HEK293 (cell line): ENCODE results near the gene ZNF860.

ENCODE experiments used
- CTCF ChIA-PET: fragments of 350-600 bp; formaldehyde crosslinking; extraction: SDS; loops from one replicate; lab custom pipeline; 2021; ENCODE audit warnings: antibody characterized with exemption; lab: Yijun Ruan, JAX
- POLR2A ChIA-PET: fragments of 300-600 bp; formaldehyde crosslinking; extraction: SDS; loops from one replicate; lab custom pipeline; 2020; ENCODE audit warnings: antibody characterized with exemption, inconsistent platforms; lab: Yijun Ruan, JAX
- H3K27ac ChIP-seq: fragments of 200-500 bp; sonication (Bioruptor generic); 2 replicates; pipeline ENCODE4 v1.5.1; 2014; ENCODE audit warnings: low read depth, low read length, control low read depth, inconsistent platforms; ENCODE audit errors: extremely low read depth
- H3K36me3 ChIP-seq, 2 experiments: fragments of 200-500 bp in 1 of 2; sonication (Bioruptor generic) in 1 of 2; 1 replicate in 1 of 2; 2 replicates in 1 of 2; pipeline ENCODE4 v1.5.1; 2014 to 2017; ENCODE audit warnings: inconsistent platforms in 2 of 2, low read length in 2 of 2; ENCODE audit not compliant: control insufficient read depth in 2 of 2, insufficient read depth in 1 of 2
- H3K4me1 ChIP-seq: fragments of 200-500 bp; sonication (Bioruptor generic); 2 replicates; pipeline ENCODE4 v1.5.1; 2014; ENCODE audit warnings: mild to moderate bottlenecking, low read length, inconsistent platforms; ENCODE audit not compliant: control insufficient read depth, insufficient read depth
- H3K4me3 ChIP-seq: 2 replicates; pipeline ENCODE4 v1.5.1; 2011; ENCODE audit warnings: low read depth, mild to moderate bottlenecking, control low read depth, low read length, moderate library complexity
- H3K9me3 ChIP-seq: fragments of 200-500 bp; sonication (Bioruptor generic); 2 replicates; pipeline ENCODE4 v1.5.1; 2014; ENCODE audit warnings: low read depth, low read length, inconsistent platforms; ENCODE audit not compliant: control insufficient read depth, insufficient read depth
- AEBP2 ChIP-seq: fragments of 450-650 bp; formaldehyde crosslinking; IDR thresholded peaks from 2 replicates; pipeline ENCODE4 v1.5.1; 2016; ENCODE audit warnings: missing biosample characterization, missing genetic modification characterization, borderline replicate concordance
- ATF2 ChIP-seq: fragments of 450-650 bp; formaldehyde crosslinking; IDR thresholded peaks from 2 replicates; pipeline ENCODE4 v1.5.1; 2016; ENCODE audit warnings: missing biosample characterization, missing genetic modification characterization, low read depth
- GFI1B ChIP-seq: fragments of 450-650 bp; formaldehyde crosslinking; IDR thresholded peaks from 2 replicates; pipeline ENCODE4 v1.5.1; 2016; ENCODE audit warnings: missing biosample characterization, missing genetic modification characterization
- GLI4 ChIP-seq: fragments of 450-650 bp; formaldehyde crosslinking; IDR thresholded peaks from 2 replicates; pipeline ENCODE4 v1.5.1; 2016; ENCODE audit warnings: missing biosample characterization, missing genetic modification characterization
- HIC1 ChIP-seq: fragments of 450-650 bp; formaldehyde crosslinking; IDR thresholded peaks from 2 replicates; pipeline ENCODE4 v1.5.1; 2016; ENCODE audit warnings: missing biosample characterization, missing genetic modification characterization
- KLF1 ChIP-seq: fragments of 450-650 bp; formaldehyde crosslinking; IDR thresholded peaks from 2 replicates; pipeline ENCODE4 v1.5.1; 2016; ENCODE audit warnings: missing biosample characterization, missing genetic modification characterization
- KLF16 ChIP-seq: fragments of 450-650 bp; formaldehyde crosslinking; IDR thresholded peaks from 2 replicates; pipeline ENCODE4 v1.5.1; 2017; ENCODE audit warnings: missing biosample characterization, missing genetic modification characterization
- KLF17 ChIP-seq: fragments of 450-650 bp; formaldehyde crosslinking; IDR thresholded peaks from 2 replicates; pipeline ENCODE4 v1.5.1; 2016; ENCODE audit warnings: missing biosample characterization, missing genetic modification characterization
- KLF9 ChIP-seq: fragments of 450-650 bp; formaldehyde crosslinking; IDR thresholded peaks from 2 replicates; pipeline ENCODE4 v1.5.1; 2016; ENCODE audit warnings: missing biosample characterization, missing genetic modification characterization, low read depth
- SCRT2 ChIP-seq: fragments of 450-650 bp; formaldehyde crosslinking; IDR thresholded peaks from 2 replicates; pipeline ENCODE4 v1.5.1; 2016; ENCODE audit warnings: missing biosample characterization, missing genetic modification characterization
- TCF7L2 ChIP-seq: IDR thresholded peaks from 2 replicates; pipeline ENCODE4 v1.6.1; 2011; ENCODE audit warnings: low read depth, mild to moderate bottlenecking, inconsistent platforms, low read length, moderate library complexity, borderline replicate concordance
- WT1 ChIP-seq: fragments of 450-650 bp; formaldehyde crosslinking; IDR thresholded peaks from 2 replicates; pipeline ENCODE4 v1.5.1; 2016; ENCODE audit warnings: missing biosample characterization, missing genetic modification characterization
- ZBTB1 ChIP-seq: fragments of 450-650 bp; formaldehyde crosslinking; IDR thresholded peaks from 2 replicates; pipeline ENCODE4 v1.5.1; 2016; ENCODE audit warnings: missing biosample characterization, missing genetic modification characterization
- ZBTB8A ChIP-seq: fragments of 450-650 bp; formaldehyde crosslinking; IDR thresholded peaks from 2 replicates; pipeline ENCODE4 v1.5.1; 2016; ENCODE audit warnings: missing biosample characterization, missing genetic modification characterization
- ZEB2 ChIP-seq: fragments of 450-650 bp; formaldehyde crosslinking; IDR thresholded peaks from 2 replicates; pipeline ENCODE4 v1.5.1; 2016; ENCODE audit warnings: missing biosample characterization, missing genetic modification characterization
- ZFP69B ChIP-seq: fragments of 450-650 bp; formaldehyde crosslinking; IDR thresholded peaks from 2 replicates; pipeline ENCODE4 v1.5.1; 2016; ENCODE audit warnings: missing biosample characterization, missing genetic modification characterization
- ZNF140 ChIP-seq: fragments of 450-650 bp; formaldehyde crosslinking; IDR thresholded peaks from 2 replicates; pipeline ENCODE4 v1.5.1; 2016; ENCODE audit warnings: missing biosample characterization, missing genetic modification characterization
- ZNF146 ChIP-seq: fragments of 450-650 bp; formaldehyde crosslinking; IDR thresholded peaks from 2 replicates; pipeline ENCODE4 v1.5.1; 2016; ENCODE audit warnings: missing biosample characterization, missing genetic modification characterization
- ZNF311 ChIP-seq: fragments of 450-650 bp; formaldehyde crosslinking; IDR thresholded peaks from 2 replicates; pipeline ENCODE4 v1.5.1; 2017; ENCODE audit warnings: missing biosample characterization, missing genetic modification characterization, borderline replicate concordance
- ZNF488 ChIP-seq: fragments of 450-650 bp; formaldehyde crosslinking; IDR thresholded peaks from 2 replicates; pipeline ENCODE4 v1.5.1; 2016; ENCODE audit warnings: missing biosample characterization, missing genetic modification characterization
- ZNF600 ChIP-seq: fragments of 450-650 bp; formaldehyde crosslinking; IDR thresholded peaks from 2 replicates; pipeline ENCODE4 v1.5.1; 2016; ENCODE audit warnings: missing biosample characterization, missing genetic modification characterization
- ZNF629 ChIP-seq: fragments of 450-650 bp; formaldehyde crosslinking; IDR thresholded peaks from 2 replicates; pipeline ENCODE4 v1.5.1; 2017; ENCODE audit warnings: missing biosample characterization, missing genetic modification characterization
- ZNF654 ChIP-seq: fragments of 450-650 bp; formaldehyde crosslinking; IDR thresholded peaks from 2 replicates; pipeline ENCODE4 v1.5.1; 2016; ENCODE audit warnings: low read depth, missing biosample characterization, missing genetic modification characterization
- ZNF677 ChIP-seq: fragments of 450-650 bp; IDR thresholded peaks from 2 replicates; pipeline ENCODE4 v1.5.0; 2018; ENCODE audit warnings: missing biosample characterization, mild to moderate bottlenecking, missing genetic modification characterization, moderate library complexity
- ZNF830 ChIP-seq: fragments of 450-650 bp; IDR thresholded peaks from 2 replicates; pipeline ENCODE4 v1.5.0; 2018; ENCODE audit warnings: missing biosample characterization, missing genetic modification characterization, low read depth, mild to moderate bottlenecking, moderate library complexity
- ZSCAN16 ChIP-seq: fragments of 450-650 bp; formaldehyde crosslinking; IDR thresholded peaks from 2 replicates; pipeline ENCODE4 v1.5.1; 2016; ENCODE audit warnings: missing biosample characterization, missing genetic modification characterization

Gene ZNF860

GRCh38 chr3:31981206-31982181 lies at the start of gene ZNF860, which contains the start of gene OSBPL10 (continued):
- TF ChIP-seq KLF17 (tag by site-specific recombination): peak; percentile 88; the same call in 1 of the 2 replicates
- TF ChIP-seq KLF9 (tag by site-specific recombination): peak; percentile 94
- TF ChIP-seq ZNF830 (tag by site-specific recombination): no peak
- TF ChIP-seq ZNF600 (tag by site-specific recombination): peak; percentile 67
- peak; percentile 50 for TF ChIP-seq ZNF629 (tag by site-specific recombination)
- TF ChIP-seq ZSCAN16: no peak
- no peak for TF ChIP-seq ZNF677
- TF ChIP-seq GFI1B (tag by site-specific recombination): peak; percentile 86
- no peak for TF ChIP-seq ZNF488 (tag by site-specific recombination)
- TF ChIP-seq KLF1: peak; percentile 94
- TF ChIP-seq ZNF140 (tag by site-specific recombination): no peak
- TF ChIP-seq KLF16: peak; percentile 84; the same call in 1 of the 2 replicates
- TF ChIP-seq ZEB2: peak; percentile 68

- Histone ChIP-seq H3K36me3 (no peaks in the 10 kb centered on the region), H3K4me1 (peaks cover 3% of the 10 kb centered on the region; the same call in 1 of the 2 replicates), H3K4me3 (no peak overlapping the region), H3K27ac (no peak overlapping the region), H3K9me3 (no peaks in the 10 kb centered on the region)
- no peak for TF ChIP-seq GLI4 (tag by site-specific recombination)
- TF ChIP-seq ZBTB8A (tag by site-specific recombination): no peak
- no peak for TF ChIP-seq ZNF311
- TF ChIP-seq AEBP2 (tag by site-specific recombination): no peak
- no peak for TF ChIP-seq ZNF654 (tag by site-specific recombination)
- no peak for TF ChIP-seq ZSCAN16
- no peak for TF ChIP-seq ATF2
- no peak for TF ChIP-seq WT1 (tag by site-specific recombination)
- no peak for TF ChIP-seq ZNF146 (tag by site-specific recombination)
- TF ChIP-seq TCF7L2: no peak
- no peak for TF ChIP-seq SCRT2 (tag by site-specific recombination)
- TF ChIP-seq ZFP69B (tag by site-specific recombination): no peak
- TF ChIP-seq HIC1 (tag by site-specific recombination): no peak
- no peak for TF ChIP-seq ZBTB1 (tag by site-specific recombination)
- ChIA-PET CTCF (interaction anchor here (0.6 kb wide), 1 partner anchor 563 kb away, joined by 3 read pairs; no protein-coding TSS in a partner anchor), POLR2A (no interaction called here)
Observed at GRCh38 chr3:31932990-31933389, 48.6 kb upstream of the ZNF860 start.
